Neural crest cell (in vitro differentiated cells): ENCODE results near the gene EEF2K. TPM values are rescaled to one million over a fixed set of nuclear protein-coding genes. Genes with fewer than 3 reads are reported as not detected.

ENCODE experiments used
- DNase-seq: peaks from one replicate; pipeline ENCODE4 v3.0.0; 2021; ENCODE audit warnings: low read depth, mixed read lengths, low spot score
- H3K27ac Mint-ChIP-seq: one replicate; pipeline ENCODE4 v1.8.0; 2021; ENCODE audit warnings: mild to moderate bottlenecking, mixed read lengths; ENCODE audit not compliant: unreplicated experiment
- H3K27me3 Mint-ChIP-seq: 2 replicates; pipeline ENCODE4 v1.8.0; 2021; ENCODE audit warnings: low read depth, mild to moderate bottlenecking, mixed read lengths
- H3K36me3 Mint-ChIP-seq: 2 replicates; pipeline ENCODE4 v1.8.0; 2021; ENCODE audit warnings: low read depth, mild to moderate bottlenecking, mixed read lengths
- H3K4me1 Mint-ChIP-seq: 2 replicates; pipeline ENCODE4 v1.8.0; 2021; ENCODE audit warnings: mixed read lengths
- H3K4me3 Mint-ChIP-seq: one replicate; pipeline ENCODE4 v1.8.0; 2021; ENCODE audit warnings: mild to moderate bottlenecking, mixed read lengths
- H3K9me3 Mint-ChIP-seq: 2 replicates; pipeline ENCODE4 v1.8.0; 2021; ENCODE audit warnings: mixed read lengths
- long read RNA-seq: library from polyadenylated mRNA; unstranded; transcript quantifications from one replicate; pipeline ENCODE4 v2.0.0, GENCODE V29; 2020
- total RNA-seq: library from RNA; stranded (reverse); gene quantifications from 2 replicates; pipeline ENCODE4 v1.2.1, GENCODE V29; 2021
- TF ChIP-seq, protein P1 (sequence below): fragments of 200-600 bp; sonication (generic); conservative IDR thresholded peaks from 2 replicates; pipeline ENCODE4 v1.5.0; 2021; ENCODE audit warnings: antibody characterized with exemption, mild to moderate bottlenecking

The EEF2K gene
- 20.3 and 21.2 TPM in 2 replicates for total RNA-seq
- long read RNA-seq, partial matches to known transcripts: 2 of 4 reads
- long read RNA-seq, other reads (novel, unspliced or antisense): 2 of 4 reads

DNA sequence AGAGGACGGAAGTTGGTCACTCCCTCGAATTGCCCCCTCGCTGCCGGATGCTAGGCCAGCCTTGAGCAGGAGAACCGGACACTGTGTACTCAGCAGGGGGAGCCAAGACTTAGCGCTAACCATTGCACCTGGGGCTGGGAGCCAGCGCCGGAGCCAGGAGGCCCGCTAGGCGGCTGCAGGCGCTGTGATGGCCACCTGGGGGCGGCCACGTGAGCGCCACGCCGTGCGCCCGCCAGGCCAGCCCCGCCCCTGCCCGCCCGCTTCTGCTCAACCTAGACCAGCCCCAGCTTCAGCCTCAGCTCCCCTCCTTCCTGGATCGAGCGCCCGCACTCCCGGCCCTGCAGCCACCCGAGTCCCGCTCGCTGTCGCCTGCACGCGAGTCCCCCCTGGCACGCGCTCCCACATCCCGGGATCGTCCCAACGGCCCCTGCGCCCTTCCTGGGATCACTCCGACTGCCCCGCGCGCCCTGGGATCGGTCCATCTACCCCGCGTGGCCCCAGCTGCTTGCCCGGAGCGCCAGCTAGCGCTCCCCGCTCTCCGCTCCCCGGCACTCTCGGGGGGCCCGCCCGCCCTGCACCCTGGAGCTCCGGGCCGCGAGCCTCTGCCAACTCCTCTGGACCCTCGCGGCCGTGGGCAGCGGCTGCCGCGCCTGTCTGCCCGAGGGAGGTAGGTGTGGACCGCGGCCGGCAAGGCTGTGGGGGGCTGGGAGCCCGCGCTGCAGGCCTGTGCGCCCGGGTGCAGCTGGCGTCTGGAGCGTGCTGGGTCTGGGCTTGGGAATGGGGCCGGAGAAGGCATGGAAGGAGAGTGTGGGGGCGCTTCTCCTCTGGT, at the start of gene EEF2K:
Gene EEF2K (plus strand): TSS at position 266 of the 829 bp plus-strand sequence. CDS start 19,452 bp downstream, outside the sequence.
- peak within 1 kb of the TSS; percentile 97 for H3K4me3 Mint-ChIP-seq
- peaks cover 3% of the 10 kb centered on the region for H3K9me3 Mint-ChIP-seq
- peaks cover 24% of the 10 kb centered on the region for H3K4me1 Mint-ChIP-seq
- peak; percentile 81 for DNase-seq
- peak within 1 kb of the TSS; percentile 86 for H3K27ac Mint-ChIP-seq
- TF ChIP-seq, protein P1, sequence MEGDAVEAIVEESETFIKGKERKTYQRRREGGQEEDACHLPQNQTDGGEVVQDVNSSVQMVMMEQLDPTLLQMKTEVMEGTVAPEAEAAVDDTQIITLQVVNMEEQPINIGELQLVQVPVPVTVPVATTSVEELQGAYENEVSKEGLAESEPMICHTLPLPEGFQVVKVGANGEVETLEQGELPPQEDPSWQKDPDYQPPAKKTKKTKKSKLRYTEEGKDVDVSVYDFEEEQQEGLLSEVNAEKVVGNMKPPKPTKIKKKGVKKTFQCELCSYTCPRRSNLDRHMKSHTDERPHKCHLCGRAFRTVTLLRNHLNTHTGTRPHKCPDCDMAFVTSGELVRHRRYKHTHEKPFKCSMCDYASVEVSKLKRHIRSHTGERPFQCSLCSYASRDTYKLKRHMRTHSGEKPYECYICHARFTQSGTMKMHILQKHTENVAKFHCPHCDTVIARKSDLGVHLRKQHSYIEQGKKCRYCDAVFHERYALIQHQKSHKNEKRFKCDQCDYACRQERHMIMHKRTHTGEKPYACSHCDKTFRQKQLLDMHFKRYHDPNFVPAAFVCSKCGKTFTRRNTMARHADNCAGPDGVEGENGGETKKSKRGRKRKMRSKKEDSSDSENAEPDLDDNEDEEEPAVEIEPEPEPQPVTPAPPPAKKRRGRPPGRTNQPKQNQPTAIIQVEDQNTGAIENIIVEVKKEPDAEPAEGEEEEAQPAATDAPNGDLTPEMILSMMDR: peak; percentile 81
- no peaks in the 10 kb centered on the region for H3K27me3 Mint-ChIP-seq
- H3K36me3 Mint-ChIP-seq: peaks cover 9% of the 10 kb centered on the region

DNA sequence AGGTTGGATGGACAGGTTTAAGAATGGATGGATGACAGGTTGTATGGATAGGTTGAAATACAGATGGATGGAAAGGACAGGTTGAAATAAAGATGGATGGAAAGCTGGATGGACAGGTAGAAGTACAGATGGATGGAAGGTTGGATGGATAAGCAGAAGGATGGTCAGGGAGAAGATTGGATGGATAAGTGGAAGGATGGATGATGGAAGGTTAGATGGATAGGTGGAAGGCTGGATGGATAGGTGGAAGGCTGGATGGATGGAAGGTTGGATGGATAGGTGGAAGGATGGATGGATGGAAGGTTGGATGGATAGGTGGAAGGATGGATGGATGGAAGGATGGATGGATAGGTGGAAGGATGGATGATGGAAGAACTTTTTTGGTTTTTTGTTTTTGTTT, 44.7 kb upstream of the EEF2K start:
- DNase-seq: no peak
- Mint-ChIP-seq H3K4me3 (no peak overlapping the region), H3K4me1 (no peaks in the 10 kb centered on the region), H3K9me3 (peaks cover 5% of the 10 kb centered on the region), H3K27me3 (peaks cover 67% of the 10 kb centered on the region), H3K27ac (no peak overlapping the region), H3K36me3 (no peaks in the 10 kb centered on the region)
- TF ChIP-seq, protein P1: no peak

DNA sequence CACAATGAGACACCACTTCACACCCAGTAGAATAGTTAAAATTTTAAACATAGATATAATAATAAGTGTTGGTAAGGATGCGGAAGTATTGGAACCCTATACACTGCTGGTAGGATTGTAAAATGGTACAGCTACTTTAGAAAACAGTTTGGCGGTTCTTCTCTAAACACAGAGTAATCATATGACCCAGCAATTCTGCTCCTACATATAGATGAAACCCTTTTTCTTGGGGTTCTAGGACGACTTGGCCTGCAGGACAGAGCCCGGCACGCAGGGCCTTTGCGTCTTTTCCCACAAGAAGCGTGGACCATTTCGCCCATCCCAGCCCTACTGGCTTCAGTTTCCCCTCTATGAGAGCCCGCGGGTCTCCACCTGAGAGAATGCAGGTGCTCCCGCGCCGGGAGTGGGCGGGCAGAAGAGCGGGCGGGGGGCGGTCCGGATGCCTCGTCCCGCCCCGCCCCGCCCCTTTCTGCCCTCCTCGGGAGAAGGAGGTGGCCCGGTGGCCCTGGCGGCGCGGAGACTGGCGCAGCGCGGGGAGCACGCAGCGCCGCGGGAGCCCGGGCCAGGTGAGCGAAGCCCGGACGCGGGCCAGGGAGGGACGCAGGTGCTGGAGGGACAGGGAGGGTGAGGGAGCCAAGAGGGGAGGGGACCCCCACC, 44.0 kb upstream of the EEF2K start, which contains the start of gene SDR42E2:
Gene SDR42E2 (plus strand): TSS at position 508 of the 657 bp plus-strand sequence. CDS start 3,077 bp downstream, outside the sequence.
- H3K27me3 Mint-ChIP-seq: peaks cover 69% of the 10 kb centered on the region

DNA sequence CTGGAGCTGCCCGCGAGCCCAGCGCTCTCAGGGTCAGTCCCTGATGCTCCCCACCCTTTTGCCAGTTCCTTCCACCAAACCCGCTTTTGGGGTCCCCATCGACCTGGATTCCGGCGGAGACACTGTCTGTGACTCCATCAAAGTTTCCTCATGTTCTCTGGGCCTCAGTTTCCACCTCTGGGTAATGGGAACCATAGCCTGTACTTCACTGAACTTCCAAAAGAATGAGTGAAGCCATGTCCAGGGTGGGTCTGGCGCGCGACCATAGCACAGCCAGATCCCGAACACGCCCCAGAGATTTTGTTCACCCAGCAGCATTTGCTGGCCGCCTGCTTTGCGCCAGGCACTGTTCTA, 43.4 kb upstream of the EEF2K start:
- H3K27ac Mint-ChIP-seq: no peak overlapping the region
- H3K4me1 Mint-ChIP-seq: no peaks in the 10 kb centered on the region
- no peak for DNase-seq
- peaks cover 72% of the 10 kb centered on the region for H3K27me3 Mint-ChIP-seq
- TF ChIP-seq, protein P1: no peak
- no peak overlapping the region for H3K4me3 Mint-ChIP-seq
- H3K36me3 Mint-ChIP-seq: no peaks in the 10 kb centered on the region
- H3K9me3 Mint-ChIP-seq: peaks cover 5% of the 10 kb centered on the region

More for the DNA sequence above, 44.0 kb upstream of the EEF2K start, which contains the start of gene SDR42E2:
- Mint-ChIP-seq H3K4me3 (no peak within 1 kb of the TSS), H3K4me1 (no peaks in the 10 kb centered on the region), H3K36me3 (no peaks in the 10 kb centered on the region), H3K27ac (no peak within 1 kb of the TSS), H3K9me3 (peaks cover 5% of the 10 kb centered on the region)
- DNase-seq: no peak
- TF ChIP-seq, protein P1: no peak

DNA sequence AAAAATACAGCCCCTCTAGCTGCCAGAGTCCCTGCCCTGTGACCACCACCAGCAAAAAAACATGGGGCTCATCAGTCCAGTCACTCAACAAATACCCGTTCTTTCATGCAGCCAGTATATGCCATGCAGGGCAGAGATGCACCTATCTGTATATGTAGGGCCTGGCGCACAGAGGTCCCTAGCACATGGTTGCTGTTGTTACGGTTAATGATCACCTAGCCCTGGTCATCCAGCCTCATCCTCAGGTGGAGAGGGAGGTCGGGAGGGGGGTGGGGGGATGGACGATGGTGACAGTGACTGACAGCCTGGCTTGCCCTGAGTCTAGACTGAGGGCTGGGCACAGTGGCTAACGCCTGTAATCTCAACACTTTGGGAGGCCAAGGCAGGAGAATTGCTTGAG, 42.3 kb upstream of the EEF2K start:
- Mint-ChIP-seq H3K36me3 (no peaks in the 10 kb centered on the region), H3K27me3 (peaks cover 63% of the 10 kb centered on the region), H3K27ac (no peak overlapping the region), H3K4me1 (no peaks in the 10 kb centered on the region), H3K4me3 (no peak overlapping the region), H3K9me3 (peaks cover 5% of the 10 kb centered on the region)
- no peak for DNase-seq
- TF ChIP-seq, protein P1: no peak
